Osteocyte (in vitro differentiated cells): ENCODE results near the gene FNTB. TPM values are rescaled to one million over a fixed set of nuclear protein-coding genes. Genes with fewer than 3 reads are reported as not detected.
A peak's percentile ranks its signal among the peaks of the same experiment; 100 is the strongest.

Experiments
- DNase-seq: peaks from one replicate; pipeline ENCODE4 v3.0.0; 2021; ENCODE audit warnings: mixed read lengths; ENCODE audit not compliant: unreplicated experiment; ENCODE audit errors: extremely low spot score
- H3K27ac Mint-ChIP-seq: one replicate; pipeline ENCODE4 v1.8.0; 2021; ENCODE audit warnings: mild to moderate bottlenecking, mixed read lengths; ENCODE audit not compliant: unreplicated experiment
- H3K27me3 Mint-ChIP-seq: one replicate; pipeline ENCODE4 v1.8.0; 2021; ENCODE audit warnings: mixed read lengths; ENCODE audit not compliant: unreplicated experiment
- H3K36me3 Mint-ChIP-seq: one replicate; pipeline ENCODE4 v1.8.0; 2021; ENCODE audit warnings: mixed read lengths; ENCODE audit not compliant: unreplicated experiment
- H3K4me1 Mint-ChIP-seq: one replicate; pipeline ENCODE4 v1.8.0; 2021; ENCODE audit warnings: mixed read lengths; ENCODE audit not compliant: unreplicated experiment
- H3K4me3 Mint-ChIP-seq: one replicate; pipeline ENCODE4 v1.8.0; 2021; ENCODE audit warnings: mild to moderate bottlenecking, moderate library complexity, mixed read lengths; ENCODE audit not compliant: unreplicated experiment
- H3K9me3 Mint-ChIP-seq: one replicate; pipeline ENCODE4 v1.8.0; 2021; ENCODE audit warnings: mixed read lengths; ENCODE audit not compliant: unreplicated experiment
- total RNA-seq: library from RNA; stranded (reverse); gene quantifications from 2 replicates; pipeline ENCODE4 v1.2.1, GENCODE V29; 2021
- TF ChIP-seq, protein P1 (sequence below): fragments of 200-600 bp; sonication (generic); IDR thresholded peaks from 2 replicates; pipeline ENCODE4 v1.5.0; 2021; ENCODE audit warnings: antibody characterized with exemption, mild to moderate bottlenecking, moderate library complexity

Gene FNTB
- total RNA-seq, 1 donor from 2014 or later, result 23.2 TPM

DNA sequence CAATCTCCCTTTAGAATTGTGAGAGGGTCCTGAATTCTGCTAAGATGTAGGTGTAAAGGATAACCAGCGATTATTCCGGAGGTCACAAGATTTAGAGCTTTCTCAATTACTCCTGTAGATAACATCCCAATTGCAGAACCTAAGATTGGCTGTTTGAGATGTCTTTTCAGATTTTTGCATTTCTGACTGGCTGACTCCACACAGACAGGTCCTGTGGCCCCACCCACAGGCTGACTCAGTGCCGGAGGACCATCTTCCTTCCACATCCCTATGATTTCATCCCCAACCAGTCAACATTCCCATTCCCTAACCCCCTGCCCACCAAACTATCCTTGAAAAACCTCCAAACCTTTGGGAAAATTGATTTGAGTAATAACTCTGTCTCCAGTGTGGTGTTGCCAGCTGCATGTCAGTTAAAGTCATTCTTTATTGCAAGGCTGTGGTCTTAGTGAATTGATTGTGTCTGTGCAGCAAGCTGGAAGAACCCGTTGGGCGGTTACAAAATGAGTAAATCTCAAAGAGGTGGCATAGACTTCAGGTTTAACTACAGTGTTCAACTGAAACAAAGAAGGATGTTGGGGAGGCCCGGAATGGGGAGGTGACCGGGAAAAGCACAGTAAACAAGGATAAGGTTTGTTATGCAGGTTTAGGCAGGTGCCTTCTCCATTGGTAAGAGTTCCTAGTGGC, 10.6 kb downstream of the FNTB start:
- Mint-ChIP-seq H3K4me3 (no peak overlapping the region), H3K27ac (no peak overlapping the region), H3K27me3 (no peaks in the 10 kb centered on the region), H3K9me3 (no peaks in the 10 kb centered on the region), H3K4me1 (peaks cover 21% of the 10 kb centered on the region), H3K36me3 (peaks cover 3% of the 10 kb centered on the region)
- DNase-seq, result no peak
- TF ChIP-seq, protein P1, sequence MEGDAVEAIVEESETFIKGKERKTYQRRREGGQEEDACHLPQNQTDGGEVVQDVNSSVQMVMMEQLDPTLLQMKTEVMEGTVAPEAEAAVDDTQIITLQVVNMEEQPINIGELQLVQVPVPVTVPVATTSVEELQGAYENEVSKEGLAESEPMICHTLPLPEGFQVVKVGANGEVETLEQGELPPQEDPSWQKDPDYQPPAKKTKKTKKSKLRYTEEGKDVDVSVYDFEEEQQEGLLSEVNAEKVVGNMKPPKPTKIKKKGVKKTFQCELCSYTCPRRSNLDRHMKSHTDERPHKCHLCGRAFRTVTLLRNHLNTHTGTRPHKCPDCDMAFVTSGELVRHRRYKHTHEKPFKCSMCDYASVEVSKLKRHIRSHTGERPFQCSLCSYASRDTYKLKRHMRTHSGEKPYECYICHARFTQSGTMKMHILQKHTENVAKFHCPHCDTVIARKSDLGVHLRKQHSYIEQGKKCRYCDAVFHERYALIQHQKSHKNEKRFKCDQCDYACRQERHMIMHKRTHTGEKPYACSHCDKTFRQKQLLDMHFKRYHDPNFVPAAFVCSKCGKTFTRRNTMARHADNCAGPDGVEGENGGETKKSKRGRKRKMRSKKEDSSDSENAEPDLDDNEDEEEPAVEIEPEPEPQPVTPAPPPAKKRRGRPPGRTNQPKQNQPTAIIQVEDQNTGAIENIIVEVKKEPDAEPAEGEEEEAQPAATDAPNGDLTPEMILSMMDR, result no peak

DNA sequence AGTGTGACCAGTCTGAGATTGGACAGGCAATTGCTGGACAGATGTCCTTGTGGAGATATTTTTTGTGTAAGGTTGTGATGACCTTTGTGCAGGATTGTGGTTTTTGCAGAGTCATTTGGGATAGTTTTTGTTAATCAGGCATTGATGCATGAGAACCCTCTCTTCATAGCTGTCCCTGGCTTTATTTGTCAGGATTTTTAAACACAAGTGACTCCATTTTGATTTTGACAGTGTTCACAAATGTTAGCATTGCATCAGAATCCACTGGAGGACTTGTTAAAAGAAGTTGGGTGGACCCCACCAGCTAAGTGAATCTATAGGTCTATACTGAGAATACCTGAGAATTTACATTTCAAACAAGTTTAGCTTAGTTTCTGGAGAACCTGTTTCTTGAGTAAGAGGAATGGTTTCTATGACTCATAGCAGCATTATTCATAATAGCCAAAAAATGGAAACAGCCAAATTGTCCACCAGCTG, 11.8 kb downstream of the FNTB start:
- no peak for DNase-seq
- Mint-ChIP-seq H3K27ac (no peak overlapping the region), H3K9me3 (no peaks in the 10 kb centered on the region), H3K27me3 (no peaks in the 10 kb centered on the region), H3K4me1 (peaks cover 30% of the 10 kb centered on the region), H3K36me3 (peaks cover 3% of the 10 kb centered on the region), H3K4me3 (no peak overlapping the region)
- TF ChIP-seq, protein P1, result no peak

DNA sequence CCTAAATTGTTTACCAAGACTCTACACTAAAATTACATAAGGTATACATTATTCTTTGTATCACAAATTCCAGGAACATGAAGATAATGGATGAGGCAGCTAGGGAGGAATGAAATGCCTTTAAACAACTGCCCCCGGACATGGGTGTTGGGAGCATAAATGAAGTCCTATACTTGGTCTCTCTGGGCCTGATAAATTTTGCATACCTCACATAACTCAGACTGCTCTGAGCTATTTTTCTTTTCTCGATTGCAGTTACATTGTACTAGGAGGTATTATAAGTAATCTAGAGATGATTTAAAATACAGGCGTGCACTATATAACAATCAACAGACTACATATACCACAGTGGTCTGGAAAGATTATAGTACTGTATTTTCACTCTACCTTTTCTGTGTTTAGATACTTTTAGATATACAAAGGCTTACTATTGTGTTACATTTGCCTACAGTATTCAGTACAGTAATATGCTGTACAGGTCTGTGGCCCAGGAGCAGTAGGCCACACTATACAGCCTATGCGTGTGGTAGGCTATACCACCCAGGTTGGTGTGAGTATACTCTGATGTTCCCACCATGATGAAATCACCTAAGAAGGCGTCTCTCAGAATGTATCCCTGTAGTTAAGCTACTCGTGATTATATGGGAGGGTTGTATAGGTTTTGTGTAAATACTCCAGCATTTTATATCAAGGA, 14.3 kb downstream of the FNTB start:
- H3K27ac Mint-ChIP-seq, result peak overlapping the region; percentile 73
- no peaks in the 10 kb centered on the region for H3K9me3 Mint-ChIP-seq
- peaks cover 34% of the 10 kb centered on the region for H3K4me1 Mint-ChIP-seq
- TF ChIP-seq, protein P1, result no peak
- H3K27me3 Mint-ChIP-seq, result no peaks in the 10 kb centered on the region
- H3K4me3 Mint-ChIP-seq, result no peak overlapping the region
- H3K36me3 Mint-ChIP-seq, result peaks cover 7% of the 10 kb centered on the region
- DNase-seq, result no peak

DNA sequence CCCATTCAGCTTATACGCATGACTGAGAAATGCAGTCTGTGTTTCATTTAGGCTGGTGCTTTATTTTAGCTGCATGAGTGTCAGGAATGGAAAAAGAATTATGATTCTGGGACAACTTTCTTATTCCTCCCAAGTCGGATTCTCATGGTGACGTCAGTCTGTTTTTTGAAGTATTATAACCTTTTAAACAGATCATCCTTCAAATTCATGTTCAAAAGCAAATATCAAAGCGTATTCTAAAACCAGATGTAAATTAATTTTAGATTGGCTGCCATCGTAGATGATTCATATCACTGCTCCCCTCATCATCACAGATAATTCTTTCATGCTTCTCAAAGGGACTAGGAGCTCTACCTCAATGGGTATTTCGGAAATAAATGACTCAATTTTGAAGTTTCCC, 15.0 kb downstream of the FNTB start:
- no peaks in the 10 kb centered on the region for H3K27me3 Mint-ChIP-seq
- no peak overlapping the region for H3K27ac Mint-ChIP-seq
- TF ChIP-seq, protein P1, result no peak
- H3K4me3 Mint-ChIP-seq, result no peak overlapping the region
- peaks cover 8% of the 10 kb centered on the region for H3K36me3 Mint-ChIP-seq
- H3K4me1 Mint-ChIP-seq, result peaks cover 40% of the 10 kb centered on the region
- no peaks in the 10 kb centered on the region for H3K9me3 Mint-ChIP-seq
- no peak for DNase-seq

DNA sequence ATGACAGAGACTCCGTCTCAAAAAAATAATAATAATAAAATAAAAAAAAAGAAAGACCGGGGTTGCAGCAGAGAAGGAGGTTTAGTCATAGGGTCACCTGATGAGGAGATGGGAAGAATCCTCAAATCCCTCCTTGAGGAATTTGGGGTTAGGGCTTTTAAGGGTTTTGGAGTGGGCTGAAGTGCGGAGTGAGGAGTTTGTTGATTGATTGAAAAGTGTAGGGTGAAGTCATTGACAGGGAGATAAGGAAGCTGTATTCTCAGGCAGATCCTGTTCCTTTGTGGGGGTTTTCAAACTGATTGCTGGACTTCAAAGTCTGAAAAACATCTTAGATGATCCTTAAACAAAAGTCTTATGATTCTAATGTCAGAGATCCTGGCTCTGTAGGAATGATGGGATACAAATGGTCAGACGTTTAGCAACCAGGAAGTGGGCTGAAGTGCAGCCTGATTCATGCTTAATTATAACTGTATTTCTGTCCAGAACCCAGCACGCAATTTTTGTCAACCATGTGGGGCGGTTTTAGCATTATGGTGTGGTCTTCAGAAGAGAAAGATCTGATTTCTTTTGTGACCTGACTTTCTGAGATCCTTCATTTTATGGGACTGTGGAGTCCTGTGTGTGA, 16.0 kb downstream of the FNTB start:
- no peaks in the 10 kb centered on the region for H3K27me3 Mint-ChIP-seq
- TF ChIP-seq, protein P1, result no peak
- H3K4me3 Mint-ChIP-seq, result no peak overlapping the region
- peaks cover 5% of the 10 kb centered on the region for H3K36me3 Mint-ChIP-seq
- peaks cover 43% of the 10 kb centered on the region for H3K4me1 Mint-ChIP-seq
- DNase-seq, result no peak
- no peaks in the 10 kb centered on the region for H3K9me3 Mint-ChIP-seq
- H3K27ac Mint-ChIP-seq, result peak overlapping the region; percentile 25
